Suprapubic skin (tissue), 4 donors: ENCODE measurements around the gene ARCN1. TPM values are rescaled to one million over a fixed set of nuclear protein-coding genes. Genes with fewer than 3 reads are reported as not detected.

Experiments
- DNase-seq, 2 donors: peaks; one replicate each; pipeline ENCODE4 v3.0.0-alpha.2; 2019; ENCODE audit warnings: low spot score in 2 of 2
- H3K27ac ChIP-seq: fragments of 200-600 bp; sonication (generic); one replicate; pipeline ENCODE4 v1.5.1; 2019
- H3K27me3 ChIP-seq: fragments of 200-600 bp; sonication (generic); one replicate; pipeline ENCODE4 v1.5.1; 2019
- H3K36me3 ChIP-seq: fragments of 200-600 bp; sonication (generic); one replicate; pipeline ENCODE4 v1.5.1; 2019
- H3K4me1 ChIP-seq: fragments of 200-600 bp; sonication (generic); one replicate; pipeline ENCODE4 v1.5.1; 2019
- H3K4me3 ChIP-seq: fragments of 200-600 bp; sonication (generic); one replicate; pipeline ENCODE4 v1.5.1; 2019; ENCODE audit warnings: mild to moderate bottlenecking
- H3K9me3 ChIP-seq: fragments of 200-600 bp; sonication (generic); one replicate; pipeline ENCODE4 v1.5.1; 2019
- CTCF ChIP-seq, 2 donors: fragments of 200-600 bp in 1 of 2; fragments of 450-650 bp in 1 of 2; sonication (generic) in 1 of 2; IDR thresholded peaks; one replicate each; pipeline ENCODE4 v1.5.1; 2016 to 2019; ENCODE audit warnings: antibody characterized with exemption in 2 of 2, mild to moderate bottlenecking in 1 of 2, moderate library complexity in 1 of 2
- EP300 ChIP-seq: sonication (generic); formaldehyde crosslinking; IDR thresholded peaks from one replicate; pipeline ENCODE4 v1.6.1; 2017; ENCODE audit warnings: antibody characterized with exemption
- POLR2A ChIP-seq, 2 donors: fragments of 450-650 bp; IDR thresholded peaks; one replicate each; pipeline ENCODE4 v1.6.1; 2017; ENCODE audit warnings: antibody characterized with exemption in 2 of 2, mild to moderate bottlenecking in 2 of 2, moderate library complexity in 2 of 2
- POLR2AphosphoS5 ChIP-seq, 3 donors: sonication (generic); formaldehyde crosslinking; IDR thresholded peaks; one replicate each; pipeline ENCODE4 v1.6.1; 2017; ENCODE audit warnings: antibody characterized with exemption in 3 of 3
- WGBS: methylation state at CpG from one replicate; pipeline ENCODE4 v1.1.5; 2018; 5-methylcytosine and 5-hydroxymethylcytosine counted together
- total RNA-seq, 4 donors: library from RNA; depleted of rRNA; stranded (reverse); fragments of >200 nt; gene quantifications; one replicate each; pipeline ENCODE4 v1.1.0, GENCODE V29; 2016

ARCN1 gene
- total RNA-seq, 4 donors from 2014 or later: 70.3 to 80.7 (median 77.0) TPM

GRCh38 chr11:118547132-118547531, 25.1 kb upstream of the ARCN1 start:
- Histone ChIP-seq H3K4me3 (no peak overlapping the region), H3K27ac (no peak overlapping the region), H3K27me3 (no peaks in the 10 kb centered on the region), H3K4me1 (no peaks in the 10 kb centered on the region), H3K36me3 (peaks cover 55% of the 10 kb centered on the region), H3K9me3 (no peaks in the 10 kb centered on the region)
- WGBS: 92% methylated on average over 2 of the region's 2 CpGs
- TF ChIP-seq POLR2AphosphoS5 (IDR thresholded peaks at IDR 0.05): no peak
- TF ChIP-seq EP300: no peak
- no peak for TF ChIP-seq POLR2A (IDR thresholded peaks at IDR 0.05)
- TF ChIP-seq CTCF (IDR thresholded peaks at IDR 0.05): no peak
- DNase-seq: peak in 1 of 2 donors; percentile 20

- DNase-seq: no peak
- Histone ChIP-seq H3K4me3 (no peak overlapping the region), H3K27me3 (no peaks in the 10 kb centered on the region), H3K4me1 (no peaks in the 10 kb centered on the region), H3K9me3 (no peaks in the 10 kb centered on the region), H3K27ac (no peak overlapping the region), H3K36me3 (peaks cover 65% of the 10 kb centered on the region)
- WGBS: 89% methylated on average over 4 of the region's 4 CpGs
- no peak for TF ChIP-seq EP300
- TF ChIP-seq POLR2AphosphoS5 (IDR thresholded peaks at IDR 0.05): no peak
- TF ChIP-seq POLR2A (IDR thresholded peaks at IDR 0.05): no peak
- no peak for TF ChIP-seq CTCF (IDR thresholded peaks at IDR 0.05)
Measured at GRCh38 chr11:118552341-118552740, 19.9 kb upstream of the ARCN1 start.

GRCh38 chr11:118560806-118561205, 11.4 kb upstream of the ARCN1 start:
- no peaks in the 10 kb centered on the region for H3K9me3 ChIP-seq
- H3K27me3 ChIP-seq: no peaks in the 10 kb centered on the region
- H3K36me3 ChIP-seq: peaks cover 32% of the 10 kb centered on the region
- H3K4me1 ChIP-seq: peaks cover 11% of the 10 kb centered on the region
- no peak overlapping the region for H3K27ac ChIP-seq
- no peak for TF ChIP-seq POLR2A (IDR thresholded peaks at IDR 0.05)
- TF ChIP-seq EP300: no peak
- no peak for TF ChIP-seq CTCF (IDR thresholded peaks at IDR 0.05)
- no peak for TF ChIP-seq POLR2AphosphoS5 (IDR thresholded peaks at IDR 0.05)
- 89% methylated on average over 4 of the region's 4 CpGs for WGBS
- no peak overlapping the region for H3K4me3 ChIP-seq
- DNase-seq: no peak

GRCh38 chr11:118565051-118565450, 7.2 kb upstream of the ARCN1 start:
- Histone ChIP-seq H3K9me3 (no peaks in the 10 kb centered on the region), H3K36me3 (peaks cover 3% of the 10 kb centered on the region), H3K4me1 (peaks cover 15% of the 10 kb centered on the region), H3K27me3 (no peaks in the 10 kb centered on the region), H3K4me3 (peak overlapping the region; percentile 66), H3K27ac (peak overlapping the region; percentile 81)
- 20% methylated on average over 5 of the region's 5 CpGs for WGBS
- no peak for TF ChIP-seq CTCF (IDR thresholded peaks at IDR 0.05)
- no peak for TF ChIP-seq POLR2AphosphoS5 (IDR thresholded peaks at IDR 0.05)
- TF ChIP-seq EP300: no peak
- TF ChIP-seq POLR2A (IDR thresholded peaks at IDR 0.05): no peak
- no peak for DNase-seq

- Histone ChIP-seq H3K4me3 (no peak overlapping the region), H3K27ac (no peak overlapping the region), H3K27me3 (no peaks in the 10 kb centered on the region), H3K4me1 (peaks cover 33% of the 10 kb centered on the region), H3K36me3 (no peaks in the 10 kb centered on the region), H3K9me3 (no peaks in the 10 kb centered on the region)
- no peak for DNase-seq
- TF ChIP-seq CTCF (IDR thresholded peaks at IDR 0.05) (no peak), EP300 (no peak), POLR2A (IDR thresholded peaks at IDR 0.05) (no peak), POLR2AphosphoS5 (IDR thresholded peaks at IDR 0.05) (no peak)
- WGBS: 77% methylated on average over 2 of the region's 2 CpGs
Measured at GRCh38 chr11:118569670-118570069, 2.5 kb upstream of the ARCN1 start.
